GM18499 (cell line): ENCODE data around the gene STEAP3.
"Not testable (repeated sequence)": the region's sequence is repeated elsewhere in the genome, so short reads cannot be mapped to it uniquely, and the experiment has no call there.

ENCODE experiments used
- ATAC-seq: cut with Tn5 transposase; IDR thresholded peaks from one replicate; pipeline ENCODE4 v1.9.1; 2021; ENCODE audit warnings: moderate number of reproducible peaks; ENCODE audit not compliant: insufficient read depth, unreplicated experiment

Gene STEAP3

GRCh38 chr2:119259296-119259860 is 35.7 kb downstream of the STEAP3 start:
- no peak for ATAC-seq

GRCh38 chr2:119260646-119261492 is 37.2 kb downstream of the STEAP3 start:
- ATAC-seq = no peak

- ATAC-seq = no peak
Observed at GRCh38 chr2:119261493-119262225, 38.0 kb downstream of the STEAP3 start.

- ATAC-seq = no peak
Observed at GRCh38 chr2:119263025-119263424, 39.4 kb downstream of the STEAP3 start.

GRCh38 chr2:119263656-119264055 is 40.0 kb downstream of the STEAP3 start:
- no peak for ATAC-seq

- ATAC-seq = peak; percentile 91
Observed at GRCh38 chr2:119264781-119265692, 41.4 kb downstream of the STEAP3 start.

- ATAC-seq = no peak
Observed at GRCh38 chr2:119265693-119266066, 42.0 kb downstream of the STEAP3 start.

- ATAC-seq = no peak
Observed at GRCh38 chr2:119266091-119266589, 42.5 kb downstream of the STEAP3 start.

- ATAC-seq = no peak
Observed at GRCh38 chr2:119267604-119268003, 44.0 kb downstream of the STEAP3 start.

- no peak for ATAC-seq
Observed at GRCh38 chr2:119276864-119277263, 53.2 kb downstream of the STEAP3 start.

GRCh38 chr2:119278385-119278784 is 54.8 kb downstream of the STEAP3 start:
- ATAC-seq = not testable (repeated sequence)

- ATAC-seq = no peak
Observed at GRCh38 chr2:119278946-119279345, 55.3 kb downstream of the STEAP3 start.

- no peak for ATAC-seq
Observed at GRCh38 chr2:119279666-119280065, 56.0 kb downstream of the STEAP3 start.

- ATAC-seq = no peak
Observed at GRCh38 chr2:119280680-119281079, 57.0 kb downstream of the STEAP3 start.

GRCh38 chr2:119282146-119282995 is 58.7 kb downstream of the STEAP3 start:
- no peak for ATAC-seq

GRCh38 chr2:119282996-119283511 is 59.4 kb downstream of the STEAP3 start:
- ATAC-seq = no peak

GRCh38 chr2:119283873-119284331 is 60.3 kb downstream of the STEAP3 start:
- ATAC-seq = no peak

- no peak for ATAC-seq
Observed at GRCh38 chr2:119286661-119287060, 63.0 kb downstream of the STEAP3 start.

- no peak for ATAC-seq
Observed at GRCh38 chr2:119288576-119288975, 64.9 kb downstream of the STEAP3 start.
